HG02759 (cell line): Measurements from ENCODE around the gene MLN.

Experiments used
- ATAC-seq: cut with Tn5 transposase; IDR thresholded peaks from one replicate; pipeline ENCODE4 v1.9.1; 2021; ENCODE audit warnings: mild to moderate bottlenecking, moderate library complexity; ENCODE audit not compliant: unreplicated experiment

Gene MLN

GRCh38 chr6:33756211-33756954 lies 47.4 kb downstream of the MLN start:
- ATAC-seq: no peak

GRCh38 chr6:33755070-33755869 lies 48.5 kb downstream of the MLN start:
- no peak for ATAC-seq

GRCh38 chr6:33754222-33754621 lies 49.6 kb downstream of the MLN start:
- ATAC-seq: no peak

GRCh38 chr6:33752646-33753015 lies 51.2 kb downstream of the MLN start:
- no peak for ATAC-seq

- ATAC-seq: no peak
Observed at GRCh38 chr6:33751771-33752645, 51.8 kb downstream of the MLN start.

GRCh38 chr6:33750244-33750991 lies 53.4 kb downstream of the MLN start:
- no peak for ATAC-seq

GRCh38 chr6:33749401-33749800 lies 54.4 kb downstream of the MLN start:
- ATAC-seq: no peak

- ATAC-seq: no peak
Observed at GRCh38 chr6:33748841-33749240, 55.0 kb downstream of the MLN start.

GRCh38 chr6:33747823-33748222 lies 56.0 kb downstream of the MLN start:
- no peak for ATAC-seq

GRCh38 chr6:33746651-33747100 lies 57.1 kb downstream of the MLN start, which contains the start of gene IP6K3:
IP6K3 (minus strand) TSS chr6:33746905; CDS start chr6:33735476, 11,429 bp downstream.
- no peak for ATAC-seq

- no peak for ATAC-seq
Observed at GRCh38 chr6:33746036-33746600, 57.7 kb downstream of the MLN start.

- ATAC-seq: no peak
Observed at GRCh38 chr6:33745548-33745947, 58.3 kb downstream of the MLN start.

GRCh38 chr6:33744895-33745546 lies 58.8 kb downstream of the MLN start:
- no peak for ATAC-seq
